HepG2 (cell line): ENCODE results near the gene FUCA2. TPM values are rescaled to one million over a fixed set of nuclear protein-coding genes. Genes with fewer than 3 reads are reported as not detected.

Experiments
- BHLHE40 ChIP-seq: IDR thresholded peaks from 2 replicates; pipeline ENCODE4 v1.6.1; 2011; ENCODE audit warnings: low read length, improper control_type of control experiment
- CBX1 ChIP-seq: IDR thresholded peaks from one replicate; pipeline ENCODE4 v1.6.1; 2016; ENCODE audit warnings: antibody characterized with exemption, low read depth
- CBX2 ChIP-seq, 2 experiments: fragments of 200-600 bp in 1 of 2; sonication (generic); formaldehyde crosslinking in 1 of 2; IDR thresholded peaks; 2 replicates each; pipeline versions ENCODE4 v1.7.0 to v1.8.1; 2018 to 2022; ENCODE audit warnings: low read depth in 2 of 2, low read length in 1 of 2, mild to moderate bottlenecking in 1 of 2, missing genetic modification reagents in 1 of 2
- FOXP1 ChIP-seq, 2 experiments: fragments of 450-650 bp in 1 of 2; IDR thresholded peaks; 2 replicates each; pipeline ENCODE4 v1.6.1; 2017 to 2018; ENCODE audit warnings: antibody characterized with exemption in 1 of 2
- FOXP4 ChIP-seq: sonication (generic); formaldehyde crosslinking; IDR thresholded peaks from 2 replicates; pipeline ENCODE4 v1.4.0; 2020; ENCODE audit warnings: missing genetic modification reagents
- GATAD1 ChIP-seq: IDR thresholded peaks from 2 replicates; pipeline ENCODE4 v1.6.1; 2016; ENCODE audit warnings: missing genetic modification reagents, missing compliant biosample characterization
- GLI4 ChIP-seq: sonication (generic); formaldehyde crosslinking; IDR thresholded peaks from 2 replicates; pipeline ENCODE4 v1.5.1; 2020; ENCODE audit warnings: missing genetic modification reagents, mild to moderate bottlenecking, moderate library complexity, borderline replicate concordance
- KLF9 ChIP-seq: IDR thresholded peaks from 2 replicates; pipeline ENCODE4 v1.6.1; 2016; ENCODE audit warnings: low read depth
- MTF2 ChIP-seq: sonication (generic); formaldehyde crosslinking; IDR thresholded peaks from 2 replicates; pipeline ENCODE4 v1.5.0; 2020; ENCODE audit warnings: missing genetic modification reagents, borderline replicate concordance
- POLR2AphosphoS5 ChIP-seq: IDR thresholded peaks from 2 replicates; pipeline ENCODE4 v1.6.1; 2012; ENCODE audit warnings: low read depth, low read length
- PRDM10 ChIP-seq: sonication (generic); formaldehyde crosslinking; IDR thresholded peaks from 2 replicates; pipeline ENCODE4 v1.4.0; 2020; ENCODE audit warnings: low read depth, missing genetic modification reagents
- PTBP1 ChIP-seq: fragments of 200-400 bp; formaldehyde crosslinking; IDR thresholded peaks from 2 replicates; pipeline ENCODE4 v1.6.1; 2018; ENCODE audit warnings: low read length, low read depth; ENCODE audit not compliant: poor library complexity, severe bottlenecking
- RAD21 ChIP-seq: fragments of 450-650 bp; formaldehyde crosslinking; IDR thresholded peaks from 2 replicates; pipeline ENCODE4 v1.5.0; 2020; ENCODE audit warnings: mild to moderate bottlenecking
- SNAPC5 ChIP-seq: sonication (generic); formaldehyde crosslinking; IDR thresholded peaks from 2 replicates; pipeline ENCODE4 v1.8.1; 2023; ENCODE audit warnings: mild to moderate bottlenecking, missing genetic modification reagents, borderline replicate concordance
- ZBTB33 ChIP-seq: sonication (generic); formaldehyde crosslinking; IDR thresholded peaks from 2 replicates; pipeline ENCODE4 v1.4.0; 2020; ENCODE audit warnings: missing genetic modification reagents
- ZFP62 ChIP-seq: sonication (generic); formaldehyde crosslinking; IDR thresholded peaks from 2 replicates; pipeline ENCODE4 v1.4.0; 2020; ENCODE audit warnings: missing genetic modification reagents
- ZFY ChIP-seq: sonication (generic); formaldehyde crosslinking; IDR thresholded peaks from 2 replicates; pipeline ENCODE4 v1.4.0; 2020; ENCODE audit warnings: missing genetic modification reagents
- ZNF280B ChIP-seq: sonication (generic); formaldehyde crosslinking; IDR thresholded peaks from 2 replicates; pipeline ENCODE4 v1.5.0; 2020; ENCODE audit warnings: missing genetic modification reagents, mild to moderate bottlenecking, borderline replicate concordance
- ZNF350 ChIP-seq: sonication (generic); formaldehyde crosslinking; IDR thresholded peaks from 2 replicates; pipeline ENCODE4 v1.4.0; 2020; ENCODE audit warnings: mild to moderate bottlenecking, low read depth, missing genetic modification reagents, borderline replicate concordance
- ZNF354B ChIP-seq: sonication (generic); formaldehyde crosslinking; IDR thresholded peaks from 2 replicates; pipeline ENCODE4 v1.8.0; 2022; ENCODE audit warnings: mild to moderate bottlenecking, missing genetic modification reagents
- ZNF713 ChIP-seq: sonication (generic); formaldehyde crosslinking; IDR thresholded peaks from 2 replicates; pipeline ENCODE4 v1.4.0; 2020; ENCODE audit warnings: mild to moderate bottlenecking, missing genetic modification reagents
- ZNF737 ChIP-seq: sonication (generic); formaldehyde crosslinking; IDR thresholded peaks from 2 replicates; pipeline ENCODE4 v1.5.0; 2020; ENCODE audit warnings: missing genetic modification reagents, mild to moderate bottlenecking, borderline replicate concordance
- polyA plus RNA-seq, 8 experiments: library from polyadenylated mRNA; depleted of rRNA in 3 of 8; stranded (reverse) in 7 of 8; unstranded in 1 of 8; fragments of >200 nt; fragmentation: Illumina TruSeq in 4 of 8; extraction: Trizol in 4 of 8; gene quantifications; 2 replicates each; pipeline versions ENCODE4 v1.2.1 to v1.2.3, GENCODE V29; 2011 to 2016; ENCODE audit warnings: low read depth in 4 of 8, missing spikeins in 1 of 8, mixed read lengths in 1 of 8; ENCODE audit not compliant: insufficient read depth in 1 of 8
- total RNA-seq, 5 experiments: library from RNA; depleted of rRNA; stranded (reverse); fragments of >200 nt; fragmentation: Illumina TruSeq; extraction: Trizol; gene quantifications; 2 replicates each; pipeline ENCODE4 v1.2.3, GENCODE V29; 2016; ENCODE audit warnings: low read depth in 1 of 5

The FUCA2 gene
- total and polyA plus RNA-seq, 2 of the 13 experiments (the other 11 are each of a cell fraction or from before 2014, with no cell fraction given), result 87.4 to 144 TPM

- no peak for TF ChIP-seq ZNF280B
- no peak for TF ChIP-seq ZFP62 (CRISPR knock-in tag)
- no peak for TF ChIP-seq PRDM10
- TF ChIP-seq BHLHE40, result no peak
- TF ChIP-seq CBX1, result no peak
- TF ChIP-seq MTF2, result no peak
- TF ChIP-seq GATAD1 (CRISPR knock-in tag), result 0 out of 2 replicates have a peak, but pooled peaks have one; percentile 16
- no peak for TF ChIP-seq RAD21 (CRISPR knock-in tag)
- no peak for TF ChIP-seq FOXP4
- no peak for TF ChIP-seq ZFY
- TF ChIP-seq FOXP1 (IDR thresholded peaks at IDR 0.05), result no peak
- 0 out of 2 replicates have a peak, but pooled peaks have one; percentile 53 for TF ChIP-seq FOXP1 (CRISPR knock-in tag; IDR thresholded peaks at IDR 0.05)
- TF ChIP-seq POLR2AphosphoS5, result no peak
- no peak for TF ChIP-seq ZNF354B (CRISPR knock-in tag)
- no peak for TF ChIP-seq GLI4
- TF ChIP-seq ZNF350 (CRISPR knock-in tag), result no peak
- no peak for TF ChIP-seq CBX2 (IDR thresholded peaks at IDR 0.05; ENCODE audit: low read depth, low read length)
- no peak for TF ChIP-seq CBX2 (CRISPR knock-in tag; IDR thresholded peaks at IDR 0.05; ENCODE audit: low read depth)
- TF ChIP-seq PTBP1, result no peak
- no peak for TF ChIP-seq SNAPC5
- TF ChIP-seq ZBTB33 (CRISPR knock-in tag), result no peak
- TF ChIP-seq KLF9, result no peak
- TF ChIP-seq ZNF713 (CRISPR knock-in tag), result no peak
- no peak for TF ChIP-seq ZNF737 (CRISPR knock-in tag)
Observed at GRCh38 chr6:143535189-143535614, 23.7 kb upstream of the FUCA2 start (continued).
